Measurements from ENCODE around the gene ARID1B.

- TF ChIP-seq, protein P1, sequence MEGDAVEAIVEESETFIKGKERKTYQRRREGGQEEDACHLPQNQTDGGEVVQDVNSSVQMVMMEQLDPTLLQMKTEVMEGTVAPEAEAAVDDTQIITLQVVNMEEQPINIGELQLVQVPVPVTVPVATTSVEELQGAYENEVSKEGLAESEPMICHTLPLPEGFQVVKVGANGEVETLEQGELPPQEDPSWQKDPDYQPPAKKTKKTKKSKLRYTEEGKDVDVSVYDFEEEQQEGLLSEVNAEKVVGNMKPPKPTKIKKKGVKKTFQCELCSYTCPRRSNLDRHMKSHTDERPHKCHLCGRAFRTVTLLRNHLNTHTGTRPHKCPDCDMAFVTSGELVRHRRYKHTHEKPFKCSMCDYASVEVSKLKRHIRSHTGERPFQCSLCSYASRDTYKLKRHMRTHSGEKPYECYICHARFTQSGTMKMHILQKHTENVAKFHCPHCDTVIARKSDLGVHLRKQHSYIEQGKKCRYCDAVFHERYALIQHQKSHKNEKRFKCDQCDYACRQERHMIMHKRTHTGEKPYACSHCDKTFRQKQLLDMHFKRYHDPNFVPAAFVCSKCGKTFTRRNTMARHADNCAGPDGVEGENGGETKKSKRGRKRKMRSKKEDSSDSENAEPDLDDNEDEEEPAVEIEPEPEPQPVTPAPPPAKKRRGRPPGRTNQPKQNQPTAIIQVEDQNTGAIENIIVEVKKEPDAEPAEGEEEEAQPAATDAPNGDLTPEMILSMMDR (IDR thresholded peaks at IDR 0.05 in 8 of 11, conservative IDR thresholded peaks at IDR 0.05 in 3 of 11): no peak
- TF ChIP-seq POLR2A (IDR thresholded peaks at IDR 0.05) (no peak), POLR2AphosphoS5 (IDR thresholded peaks at IDR 0.05) (no peak)
Measured at GRCh38 chr6:157072128-157072527, 294.9 kb downstream of the ARID1B start.
